Measurements from ENCODE around the gene USP8. TPM values are rescaled to one million over a fixed set of nuclear protein-coding genes. Genes with fewer than 3 reads are reported as not detected.
A peak's percentile ranks its signal among the peaks of the same experiment; 100 is the strongest.

The USP8 gene
- total RNA-seq, 1 donor from 2014 or later: 78.8 TPM

GRCh38 chr15:50411870-50412269, 12.3 kb upstream of the USP8 start:
- Histone ChIP-seq H3K4me1 (no peaks in the 10 kb centered on the region), H3K36me3 (no peaks in the 10 kb centered on the region), H2AFZ (replicated peaks) (peak overlapping the region; percentile 10), H3K27ac (no peak overlapping the region), H3F3A (ENCODE audit: low read depth) (no peaks in the 10 kb centered on the region), H4K20me1 (ENCODE audit: low read depth) (no peaks in the 10 kb centered on the region), H3K27me3 (peaks cover 3% of the 10 kb centered on the region), H3K9ac (no peak overlapping the region), H3K79me2 (ENCODE audit: low read depth) (no peaks in the 10 kb centered on the region), H3K4me2 (no peak overlapping the region), H3K4me3 (no peak overlapping the region), H3K9me3 (ENCODE audit: low read depth) (no peaks in the 10 kb centered on the region)
- Mint-ChIP-seq H3K4me3 (no peak overlapping the region), H3K4me1 (no peaks in the 10 kb centered on the region), H3K36me3 (no peaks in the 10 kb centered on the region), H3K9me3 (no peaks in the 10 kb centered on the region), H3K27ac (no peak overlapping the region), H3K27me3 (ENCODE audit: insufficient read depth, low read depth) (no peaks in the 10 kb centered on the region)
- TF ChIP-seq EZH2 (IDR thresholded peaks at IDR 0.05) (no peak), CTCF (IDR thresholded peaks at IDR 0.05) (no peak), EZH2phosphoT487 (IDR thresholded peaks at IDR 0.05) (no peak)
- DNase-seq (ENCODE audit: low spot score): no peak

GRCh38 chr15:50414624-50415023, 9.6 kb upstream of the USP8 start:
- H3K4me1 Mint-ChIP-seq: no peaks in the 10 kb centered on the region
- H3K27ac Mint-ChIP-seq: no peak overlapping the region
- Histone ChIP-seq H3K4me3 (no peak overlapping the region), H3K4me2 (no peak overlapping the region), H3K27ac (no peak overlapping the region), H2AFZ (replicated peaks) (no peak overlapping the region), H3K36me3 (no peaks in the 10 kb centered on the region), H3K27me3 (no peaks in the 10 kb centered on the region), H3F3A (ENCODE audit: low read depth) (no peaks in the 10 kb centered on the region), H3K4me1 (no peaks in the 10 kb centered on the region), H4K20me1 (ENCODE audit: low read depth) (no peaks in the 10 kb centered on the region), H3K9ac (no peak overlapping the region), H3K9me3 (ENCODE audit: low read depth) (no peaks in the 10 kb centered on the region), H3K79me2 (ENCODE audit: low read depth) (no peaks in the 10 kb centered on the region)
- no peaks in the 10 kb centered on the region for H3K9me3 Mint-ChIP-seq
- no peaks in the 10 kb centered on the region for H3K27me3 Mint-ChIP-seq (ENCODE audit: insufficient read depth, low read depth)
- TF ChIP-seq CTCF (IDR thresholded peaks at IDR 0.05): no peak
- no peak overlapping the region for H3K4me3 Mint-ChIP-seq
- DNase-seq (ENCODE audit: low spot score): no peak
- H3K36me3 Mint-ChIP-seq: no peaks in the 10 kb centered on the region

- Mint-ChIP-seq H3K9me3 (no peaks in the 10 kb centered on the region), H3K36me3 (no peaks in the 10 kb centered on the region), H3K27me3 (ENCODE audit: insufficient read depth, low read depth) (no peaks in the 10 kb centered on the region), H3K4me1 (no peaks in the 10 kb centered on the region), H3K4me3 (no peak overlapping the region), H3K27ac (no peak overlapping the region)
- no peaks in the 10 kb centered on the region for H3K36me3 ChIP-seq
- no peaks in the 10 kb centered on the region for H3K4me1 ChIP-seq
- H3K4me2 ChIP-seq: no peak overlapping the region
- no peak overlapping the region for H3K9ac ChIP-seq
- no peak overlapping the region for H3K27ac ChIP-seq
- no peaks in the 10 kb centered on the region for H3K27me3 ChIP-seq
- H2AFZ ChIP-seq (replicated peaks): peak overlapping the region; percentile 52
- H4K20me1 ChIP-seq (ENCODE audit: low read depth): no peaks in the 10 kb centered on the region
- H3K79me2 ChIP-seq (ENCODE audit: low read depth): no peaks in the 10 kb centered on the region
- no peak for DNase-seq (ENCODE audit: low spot score)
- H3K9me3 ChIP-seq (ENCODE audit: low read depth): no peaks in the 10 kb centered on the region
- no peak for TF ChIP-seq EZH2 (IDR thresholded peaks at IDR 0.05)
- TF ChIP-seq EZH2phosphoT487 (IDR thresholded peaks at IDR 0.05): no peak
- TF ChIP-seq CTCF (IDR thresholded peaks at IDR 0.05): no peak
- no peaks in the 10 kb centered on the region for H3F3A ChIP-seq (ENCODE audit: low read depth)
- no peak overlapping the region for H3K4me3 ChIP-seq
Observed at GRCh38 chr15:50415752-50416404, 8.3 kb upstream of the USP8 start.

Measured in neural progenitor cell (in vitro differentiated cells).